ENCODE measurements around the gene KAZN. TPM values are rescaled to one million over a fixed set of nuclear protein-coding genes. Genes with fewer than 3 reads are reported as not detected.

Gene KAZN
- total RNA-seq, 2 donors from 2014 or later: 3.4 to 12.2 TPM

DNA sequence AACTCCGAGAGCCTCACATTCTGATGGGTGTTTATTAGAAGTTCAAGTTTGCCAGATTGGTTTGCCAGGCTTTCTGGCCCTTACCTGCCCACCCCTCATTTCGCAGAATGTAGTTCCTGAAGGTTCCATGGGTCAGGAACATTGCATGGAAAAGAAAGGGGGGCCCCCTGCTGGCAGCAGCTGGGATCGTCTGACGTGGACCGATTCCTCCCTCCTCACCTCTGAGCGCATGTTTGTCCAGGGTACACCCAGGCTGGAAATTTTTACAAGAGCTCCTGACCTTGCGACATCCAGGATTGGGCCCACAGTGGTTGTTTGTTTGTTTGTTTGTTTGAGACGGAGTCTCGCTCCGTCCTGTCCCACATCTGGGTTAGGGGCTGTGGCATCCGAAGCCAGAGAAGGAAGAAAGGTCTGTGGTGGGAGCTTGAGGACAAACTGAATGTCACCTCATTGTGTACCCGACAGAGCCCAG lies 429.1 kb downstream of the KAZN start:
- Histone ChIP-seq H3K4me1 (no peaks in the 10 kb centered on the region), H3K27ac (no peak overlapping the region), H3K27me3 (no peaks in the 10 kb centered on the region), H3K4me3 (no peak overlapping the region), H3K36me3 (replicated peaks in 1 of 2; ENCODE audit: insufficient read depth in 1 of 2, low read depth in 2 of 2) (no peaks in the 10 kb centered on the region), H3K9me3 (no peaks in the 10 kb centered on the region)
- intact Hi-C loops (cut with DNase I): loop anchor here (10.0 kb wide), 1 partner anchor 193 kb away; no protein-coding TSS in a partner anchor
- DNase-seq (peak; percentile 72 to 86 (median 80)), ATAC-seq (peak; percentile 75)
- TF ChIP-seq POLR2A (IDR thresholded peaks at IDR 0.05): no peak
- TF ChIP-seq CTCF (IDR thresholded peaks at IDR 0.05): peak; percentile 76 to 90 (median 85)
- WGBS, 2 donors: 27 to 37% methylated on average over 10 to 12 of the region's 12 CpGs

GRCh38 chr1:15028102-15028501 lies 429.6 kb downstream of the KAZN start:
- Histone ChIP-seq H3K9me3 (no peaks in the 10 kb centered on the region), H3K36me3 (replicated peaks in 1 of 2; ENCODE audit: insufficient read depth in 1 of 2, low read depth in 2 of 2) (no peaks in the 10 kb centered on the region), H3K4me3 (no peak overlapping the region), H3K27ac (no peak overlapping the region), H3K27me3 (no peaks in the 10 kb centered on the region), H3K4me1 (no peaks in the 10 kb centered on the region)
- TF ChIP-seq CTCF (IDR thresholded peaks at IDR 0.05): no peak
- ATAC-seq (no peak), DNase-seq (peak in 3 of 4 donors; percentile 15 to 26 (median 18))
- 58 to 60% methylated on average over 6 of the region's 6 CpGs for WGBS, 2 donors
- intact Hi-C loops (cut with DNase I): loop anchor here (10.0 kb wide), 1 partner anchor 193 kb away; no protein-coding TSS in a partner anchor

DNA sequence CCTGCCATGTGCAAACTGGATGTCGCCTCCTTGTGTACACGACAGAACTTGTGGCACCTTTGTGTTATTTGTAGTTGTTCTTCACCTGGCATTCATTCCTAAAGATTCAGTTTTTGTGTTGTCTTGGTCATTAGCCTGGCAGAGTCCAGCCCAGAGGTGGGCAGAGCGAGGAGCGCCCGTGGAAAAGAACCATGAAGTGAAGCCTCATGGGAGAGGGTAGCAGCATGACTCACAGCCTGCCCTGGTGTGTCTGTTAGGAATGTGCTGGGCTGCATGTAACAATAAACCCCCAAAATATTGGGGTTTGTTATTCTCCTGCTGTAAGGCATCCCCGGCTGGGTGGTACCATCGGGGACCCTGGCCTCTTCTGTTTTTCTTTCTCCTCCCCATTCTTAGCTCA lies 430.1 kb downstream of the KAZN start:
- WGBS, 2 donors: 85 to 88% methylated on average over 7 of the region's 7 CpGs
- intact Hi-C loops (cut with DNase I): loop anchor here (10.0 kb wide), 1 partner anchor 194 kb away; no protein-coding TSS in a partner anchor
- no peaks in the 10 kb centered on the region for H3K36me3 ChIP-seq (replicated peaks in 1 of 2; ENCODE audit: insufficient read depth in 1 of 2, low read depth in 2 of 2)
- no peaks in the 10 kb centered on the region for H3K4me1 ChIP-seq
- DNase-seq (no peak), ATAC-seq (no peak)
- no peaks in the 10 kb centered on the region for H3K9me3 ChIP-seq
- H3K27me3 ChIP-seq: no peaks in the 10 kb centered on the region
- no peak overlapping the region for H3K27ac ChIP-seq
- TF ChIP-seq CTCF (IDR thresholded peaks at IDR 0.05): no peak
- H3K4me3 ChIP-seq: no peak overlapping the region

DNA sequence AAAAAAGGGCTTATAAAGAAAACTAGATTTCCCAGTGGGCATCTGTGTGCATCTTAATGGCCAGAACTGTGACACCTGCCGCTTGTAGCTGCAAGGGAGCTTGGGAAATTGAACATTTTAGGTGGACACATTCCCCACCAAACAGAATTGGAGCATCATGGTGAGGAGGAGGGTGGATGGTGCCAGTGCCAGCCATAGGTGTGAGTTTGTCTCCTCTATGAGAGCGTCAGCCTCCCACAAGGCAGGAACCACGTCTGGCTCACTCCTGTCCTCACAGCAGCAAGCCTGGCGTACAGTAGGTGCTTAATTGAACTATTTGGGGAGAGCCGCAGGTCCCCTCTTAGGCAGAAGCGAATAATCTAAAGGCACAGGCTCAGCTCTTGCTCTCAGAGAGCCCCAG lies 430.6 kb downstream of the KAZN start:
- H3K36me3 ChIP-seq (replicated peaks in 1 of 2; ENCODE audit: insufficient read depth in 1 of 2, low read depth in 2 of 2): no peaks in the 10 kb centered on the region
- H3K9me3 ChIP-seq: no peaks in the 10 kb centered on the region
- intact Hi-C loops (cut with DNase I): loop anchor here (10.0 kb wide), 1 partner anchor 194 kb away; no protein-coding TSS in a partner anchor
- no peak overlapping the region for H3K27ac ChIP-seq
- DNase-seq: no peak
- no peak for TF ChIP-seq CTCF (IDR thresholded peaks at IDR 0.05)
- TF ChIP-seq POLR2A (IDR thresholded peaks at IDR 0.05): no peak
- 91 to 92% methylated on average over 5 to 6 of the region's 6 CpGs for WGBS, 2 donors
- no peaks in the 10 kb centered on the region for H3K4me1 ChIP-seq
- H3K27me3 ChIP-seq: no peaks in the 10 kb centered on the region
- no peak overlapping the region for H3K4me3 ChIP-seq
- no peak for ATAC-seq

DNA sequence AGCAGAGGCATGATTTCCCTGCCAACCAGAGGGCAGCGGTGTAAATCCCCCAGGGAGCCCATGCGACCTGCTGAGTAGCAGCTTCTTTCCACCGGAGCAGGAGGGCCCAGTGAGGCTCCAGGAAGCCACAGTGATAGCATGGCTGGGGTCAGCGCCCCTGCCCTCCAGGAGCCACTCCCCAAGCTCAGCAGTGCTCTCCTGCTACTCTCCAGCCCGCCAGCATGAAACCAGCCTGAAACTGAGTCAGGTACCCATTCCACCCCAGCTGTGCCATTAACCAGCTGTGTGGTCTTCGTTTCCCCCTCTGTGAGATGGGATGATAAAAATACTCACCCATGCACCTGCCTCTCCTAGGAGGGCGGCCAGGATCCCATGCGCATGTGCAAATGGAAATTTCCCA lies 431.3 kb downstream of the KAZN start:
- intact Hi-C loops (cut with DNase I): loop anchor here (10.0 kb wide), 1 partner anchor 195 kb away; no protein-coding TSS in a partner anchor

More for the DNA sequence above, 431.3 kb downstream of the KAZN start:
- 83 to 92% methylated on average over 8 of the region's 8 CpGs for WGBS, 2 donors
- H3K4me3 ChIP-seq: no peak overlapping the region
- TF ChIP-seq POLR2A (IDR thresholded peaks at IDR 0.05): no peak
- no peak for TF ChIP-seq CTCF (IDR thresholded peaks at IDR 0.05)
- no peaks in the 10 kb centered on the region for H3K36me3 ChIP-seq (replicated peaks in 1 of 2; ENCODE audit: insufficient read depth in 1 of 2, low read depth in 2 of 2)
- ATAC-seq: no peak
- H3K9me3 ChIP-seq: no peaks in the 10 kb centered on the region
- H3K27ac ChIP-seq: no peak overlapping the region
- H3K27me3 ChIP-seq: no peaks in the 10 kb centered on the region
- no peak for DNase-seq
- H3K4me1 ChIP-seq: no peaks in the 10 kb centered on the region

All from body of pancreas (tissue), 4 donors.